Vagina (tissue), 2 donors: ENCODE measurements around the gene INTS2.

Source experiments
- POLR2A ChIP-seq, 2 donors: fragments of 450-650 bp; IDR thresholded peaks; one replicate each; pipeline ENCODE4 v1.6.1; 2017; ENCODE audit warnings: antibody characterized with exemption in 2 of 2, mild to moderate bottlenecking in 2 of 2, moderate library complexity in 2 of 2
- TF ChIP-seq, protein P1 (sequence below), 3 experiments: fragments of 450-650 bp in 2 of 3; fragments of 200-600 bp in 1 of 3; sonication (generic) in 1 of 3; IDR thresholded peaks; one replicate each; pipeline ENCODE4 v1.5.1; 2017 to 2019; ENCODE audit warnings: antibody characterized with exemption in 3 of 3, mild to moderate bottlenecking in 2 of 3, moderate library complexity in 2 of 3

DNA sequence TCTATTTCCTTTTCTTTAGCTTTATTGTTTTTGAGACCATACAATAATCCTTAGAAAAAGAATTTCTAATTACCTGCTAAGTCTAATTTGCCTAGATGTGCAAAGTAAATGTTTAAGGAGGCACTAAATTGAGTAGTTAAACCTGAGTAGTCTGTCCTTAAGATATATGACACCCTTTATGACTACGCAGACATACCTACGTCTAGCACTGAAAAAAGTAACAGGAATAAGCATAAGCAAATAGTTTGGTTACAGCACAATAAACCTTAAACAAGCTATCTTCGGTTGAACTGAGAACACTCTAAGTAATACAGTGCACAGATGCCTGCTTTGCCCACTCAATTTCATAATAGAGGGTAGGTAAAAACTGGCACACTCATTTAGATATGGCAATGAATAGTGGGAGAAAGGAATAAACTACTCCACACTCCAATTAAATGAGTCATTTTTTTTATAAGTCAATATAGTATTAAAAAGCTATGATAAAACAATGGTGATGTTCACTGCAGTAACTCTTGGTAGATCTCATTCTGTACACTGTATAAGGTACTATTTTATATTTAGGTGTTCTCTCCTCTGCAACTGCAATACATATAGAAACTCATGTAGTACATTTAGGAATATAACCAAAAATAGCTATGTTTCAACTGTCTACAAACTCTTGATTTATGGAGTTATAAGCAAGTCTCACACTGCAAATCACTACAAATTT lies 19.7 kb upstream of the INTS2 start:
- TF ChIP-seq, protein P1, sequence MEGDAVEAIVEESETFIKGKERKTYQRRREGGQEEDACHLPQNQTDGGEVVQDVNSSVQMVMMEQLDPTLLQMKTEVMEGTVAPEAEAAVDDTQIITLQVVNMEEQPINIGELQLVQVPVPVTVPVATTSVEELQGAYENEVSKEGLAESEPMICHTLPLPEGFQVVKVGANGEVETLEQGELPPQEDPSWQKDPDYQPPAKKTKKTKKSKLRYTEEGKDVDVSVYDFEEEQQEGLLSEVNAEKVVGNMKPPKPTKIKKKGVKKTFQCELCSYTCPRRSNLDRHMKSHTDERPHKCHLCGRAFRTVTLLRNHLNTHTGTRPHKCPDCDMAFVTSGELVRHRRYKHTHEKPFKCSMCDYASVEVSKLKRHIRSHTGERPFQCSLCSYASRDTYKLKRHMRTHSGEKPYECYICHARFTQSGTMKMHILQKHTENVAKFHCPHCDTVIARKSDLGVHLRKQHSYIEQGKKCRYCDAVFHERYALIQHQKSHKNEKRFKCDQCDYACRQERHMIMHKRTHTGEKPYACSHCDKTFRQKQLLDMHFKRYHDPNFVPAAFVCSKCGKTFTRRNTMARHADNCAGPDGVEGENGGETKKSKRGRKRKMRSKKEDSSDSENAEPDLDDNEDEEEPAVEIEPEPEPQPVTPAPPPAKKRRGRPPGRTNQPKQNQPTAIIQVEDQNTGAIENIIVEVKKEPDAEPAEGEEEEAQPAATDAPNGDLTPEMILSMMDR (IDR thresholded peaks at IDR 0.05): no peak
- no peak for TF ChIP-seq POLR2A (IDR thresholded peaks at IDR 0.05)
